Esophagus mucosa (tissue), 1 donor: ENCODE measurements around the gene MAS1L. TPM values are rescaled to one million over a fixed set of nuclear protein-coding genes. Genes with fewer than 3 reads are reported as not detected.

ENCODE experiments used
- ATAC-seq: fragments of 200-7000 bp; cut with Tn5 transposase; one replicate; pipeline ENCODE4 v1.9.1; 2020
- total RNA-seq: library from RNA; stranded (reverse); gene quantifications from one replicate; pipeline ENCODE4 v1.2.4, GENCODE V29; 2023
- donor health status: DM: yes; HTN: yes; CAD: no.

MAS1L gene
- total RNA-seq, 1 donor from 2014 or later, result not detected

DNA sequence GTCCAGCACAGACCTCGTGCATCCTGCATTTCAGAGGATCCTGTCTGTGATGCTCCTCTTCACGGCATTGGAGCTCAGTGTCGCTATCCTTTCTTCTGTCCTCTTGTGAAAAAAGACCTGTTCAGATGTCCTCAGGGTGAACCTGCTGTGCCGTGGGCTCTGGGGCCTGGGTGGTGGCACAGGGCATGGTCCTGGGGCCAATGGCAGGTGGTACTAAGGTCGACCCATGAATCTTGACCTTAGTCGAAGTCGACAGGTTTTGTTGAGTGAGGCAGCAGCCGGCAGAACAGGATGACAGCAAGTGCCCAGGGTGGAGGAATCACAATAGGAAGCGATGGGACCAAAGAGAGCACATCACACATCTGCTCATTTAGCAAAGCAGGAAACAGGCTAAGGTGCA, 22.0 kb upstream of the MAS1L start:
- ATAC-seq, result no peak

- no peak for ATAC-seq
Observed at GRCh38 chr6:29509239-29509638, 21.5 kb upstream of the MAS1L start.

DNA sequence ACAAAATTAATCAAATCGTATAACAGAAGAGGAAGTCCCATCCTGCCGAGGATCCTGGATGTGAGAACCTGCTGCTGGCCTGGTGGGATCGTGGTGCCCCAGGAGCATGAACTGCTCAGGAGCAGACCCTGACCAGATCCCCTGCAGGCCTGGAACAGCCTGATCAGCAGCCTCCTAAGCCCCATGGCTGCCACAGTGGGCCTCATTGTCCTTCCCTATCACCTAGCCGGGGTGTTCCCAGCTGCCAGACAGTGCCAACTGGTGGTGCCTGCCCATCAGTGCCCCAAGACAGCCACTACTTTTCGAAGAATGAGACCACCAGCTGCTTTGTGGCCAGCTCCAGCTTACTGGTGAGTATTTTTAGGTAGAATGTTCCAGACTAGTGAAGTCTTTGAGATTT, 19.6 kb upstream of the MAS1L start:
- no peak for ATAC-seq

- ATAC-seq, result no peak
Observed at GRCh38 chr6:29506446-29507067, 18.8 kb upstream of the MAS1L start.

GRCh38 chr6:29505808-29506207, 18.1 kb upstream of the MAS1L start:
- no peak for ATAC-seq

DNA sequence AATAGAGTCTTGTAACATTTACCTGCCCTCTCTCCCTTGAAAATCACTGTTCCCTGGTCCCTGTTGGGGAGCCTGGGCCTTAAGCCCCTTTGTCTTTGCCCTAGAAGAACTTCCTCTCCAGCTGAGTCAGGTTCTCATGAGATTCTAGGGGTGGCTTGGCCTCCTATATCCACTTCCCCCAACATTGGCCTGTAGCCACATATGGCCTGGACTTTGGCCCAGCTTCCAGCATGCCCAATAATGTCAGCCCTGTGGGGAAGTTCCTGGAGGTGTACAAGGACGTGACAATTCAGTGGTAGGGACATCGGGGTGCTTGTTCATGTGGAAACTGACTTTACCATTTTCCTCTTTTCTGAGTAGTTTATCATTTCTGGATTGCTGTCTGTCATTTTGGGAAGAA, 17.2 kb upstream of the MAS1L start:
- no peak for ATAC-seq

GRCh38 chr6:29502597-29502996, 14.8 kb upstream of the MAS1L start:
- no peak for ATAC-seq

DNA sequence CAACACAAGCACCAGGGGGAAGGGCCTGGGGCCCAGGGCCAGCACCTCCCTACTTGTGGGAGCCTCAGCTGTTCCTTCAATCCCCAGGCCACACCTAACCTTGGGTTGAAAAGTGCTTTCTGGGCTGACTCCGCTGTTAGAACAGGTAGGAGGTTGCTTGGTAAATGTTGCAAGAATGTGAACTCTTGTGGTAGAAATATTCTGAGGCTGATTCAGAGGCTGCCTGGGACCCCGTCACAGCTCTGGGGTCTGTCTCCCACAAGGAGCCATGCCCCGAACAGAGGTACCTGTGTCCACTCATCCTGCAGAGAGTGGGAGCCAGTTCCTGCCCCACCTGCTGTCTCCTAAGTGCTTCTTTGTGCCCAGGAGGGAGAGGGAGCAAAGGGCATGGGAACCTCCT, 14.4 kb upstream of the MAS1L start:
- ATAC-seq, result no peak

- ATAC-seq, result no peak
Observed at GRCh38 chr6:29501106-29501505, 13.3 kb upstream of the MAS1L start.

DNA sequence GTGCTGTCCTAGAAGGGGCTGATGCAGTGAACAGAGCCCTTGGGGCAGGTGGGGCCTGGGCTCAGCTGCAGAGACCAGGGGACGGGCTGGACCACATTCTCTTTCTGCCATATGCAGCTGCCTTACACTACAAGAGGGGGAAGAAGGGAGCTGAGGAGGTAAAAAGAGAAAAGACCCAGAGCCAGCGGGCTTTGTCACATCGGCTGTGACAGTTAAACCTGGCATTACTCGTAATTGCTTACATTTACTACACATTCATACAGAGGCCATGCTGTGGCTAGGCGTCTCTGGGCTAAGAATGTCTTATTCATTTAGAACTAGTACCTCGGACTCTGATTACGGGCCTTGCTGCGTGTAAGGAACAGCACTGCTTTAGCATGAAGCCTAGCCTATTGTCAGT, 12.8 kb upstream of the MAS1L start:
- ATAC-seq, result no peak

DNA sequence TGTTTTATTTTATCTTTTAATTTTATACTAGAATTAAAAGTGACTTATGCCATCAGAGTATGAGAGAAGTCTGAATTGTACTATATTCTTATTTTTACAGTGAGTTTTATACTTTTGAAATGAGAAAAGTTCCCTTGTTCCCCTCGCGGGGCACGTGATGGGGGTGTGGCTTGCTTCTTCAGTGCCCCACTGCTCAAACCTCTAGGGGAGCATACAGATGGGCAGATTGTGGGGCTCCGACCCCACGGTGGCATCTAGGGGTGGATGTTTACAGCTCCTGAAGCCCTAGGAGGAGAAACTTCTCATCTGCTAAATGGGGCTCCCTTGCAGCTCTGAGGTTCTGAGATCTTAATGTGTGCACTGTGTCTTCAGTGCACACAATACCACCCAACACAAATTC, 11.9 kb upstream of the MAS1L start:
- ATAC-seq, result no peak

DNA sequence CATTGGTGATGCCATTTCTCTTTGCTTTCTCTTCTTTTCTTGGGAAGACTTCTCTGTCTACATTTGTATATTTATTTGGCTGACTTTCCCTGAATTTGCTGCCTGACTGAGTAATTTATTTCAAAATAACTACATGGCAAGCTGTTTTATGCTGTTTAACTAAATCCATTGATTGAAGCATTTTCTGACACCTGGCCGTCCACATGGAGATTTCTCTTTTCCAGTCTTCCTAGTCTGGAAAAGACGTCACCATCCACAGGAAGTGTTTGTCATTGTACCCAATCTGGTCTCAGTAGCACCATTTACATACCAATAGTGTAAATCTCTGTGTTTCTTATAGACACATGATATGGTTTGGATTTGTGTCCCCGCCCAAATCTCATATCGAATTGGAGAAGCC, 9.2 kb upstream of the MAS1L start:
- no peak for ATAC-seq

DNA sequence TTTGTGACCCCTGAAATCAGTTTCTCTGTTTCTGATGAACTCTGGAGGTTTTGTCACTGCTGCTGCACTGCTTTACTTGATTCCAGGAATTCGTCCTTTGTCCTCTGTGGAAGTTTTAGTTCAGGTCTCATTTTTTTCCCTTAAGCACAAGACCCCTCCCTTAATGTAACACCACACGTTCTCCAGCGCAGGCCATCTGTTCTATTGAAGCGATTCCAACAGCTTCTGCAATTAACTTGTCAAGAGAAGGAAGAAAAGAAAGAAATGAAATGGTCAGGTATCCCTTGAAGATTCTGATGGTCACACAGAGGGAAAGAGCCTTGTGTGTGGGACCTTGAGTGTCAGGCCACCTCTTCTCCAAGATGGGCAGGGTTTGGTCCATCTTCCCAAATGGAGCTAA, 7.8 kb upstream of the MAS1L start:
- no peak for ATAC-seq

DNA sequence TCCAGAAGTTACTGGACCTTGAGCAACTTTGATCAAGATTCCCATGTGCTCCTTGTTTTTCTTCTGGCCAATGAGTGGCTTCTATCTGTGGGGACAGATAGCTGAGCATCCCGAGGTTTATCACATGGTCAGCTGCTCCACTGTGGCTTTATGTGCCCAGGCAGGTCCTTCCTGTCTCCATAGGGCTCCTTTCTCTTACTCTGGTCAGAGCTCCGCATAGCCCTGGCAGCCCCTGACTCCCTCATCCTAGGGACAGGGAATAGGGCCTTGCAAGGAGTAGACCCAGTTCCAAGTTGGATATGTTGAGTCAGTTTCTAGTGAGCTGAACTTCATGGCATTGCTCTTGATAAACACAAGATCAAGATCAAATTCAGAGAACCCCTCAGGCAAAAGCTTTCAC, 6.4 kb upstream of the MAS1L start:
- ATAC-seq, result no peak

GRCh38 chr6:29493261-29493660, 5.5 kb upstream of the MAS1L start:
- no peak for ATAC-seq

DNA sequence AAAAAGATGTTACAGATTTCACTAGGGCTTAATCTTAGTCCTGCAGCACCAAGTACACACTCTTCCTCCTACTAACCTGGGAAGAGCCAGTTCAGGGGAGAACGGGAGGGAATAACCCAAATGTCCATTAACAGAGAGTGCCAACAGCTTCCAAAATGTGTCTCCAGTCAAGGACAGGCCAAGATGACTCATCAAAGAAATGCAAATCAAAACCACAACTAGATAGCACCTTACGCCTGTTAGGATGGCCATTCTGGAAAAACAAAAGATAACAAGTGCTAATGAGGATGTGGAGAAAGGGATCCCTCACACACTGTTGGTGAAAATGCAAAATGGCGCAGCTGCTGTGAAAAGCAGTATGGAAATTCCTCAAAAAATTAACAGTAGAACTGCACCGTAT, 3.8 kb upstream of the MAS1L start:
- ATAC-seq, result no peak

- ATAC-seq, result no peak
Observed at GRCh38 chr6:29490552-29490951, 2.8 kb upstream of the MAS1L start.

DNA sequence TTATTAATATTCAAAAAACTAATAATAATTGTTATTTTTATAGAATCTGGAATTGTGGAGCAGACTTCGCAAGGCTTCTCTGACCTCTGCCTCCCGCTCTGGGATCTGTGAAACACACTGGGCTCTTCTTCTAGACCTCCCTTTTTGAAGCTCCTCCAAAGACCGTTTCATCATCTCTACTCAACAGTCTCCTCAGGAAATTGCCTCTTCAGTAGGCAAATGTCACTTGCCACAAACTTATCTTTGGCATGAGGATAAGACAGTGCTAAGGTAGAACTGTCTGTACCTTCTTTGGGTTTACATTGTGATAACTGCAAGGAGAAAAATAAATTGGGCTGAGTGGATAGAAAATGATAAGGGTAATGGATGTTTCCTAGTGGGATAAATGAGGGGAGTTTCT, 2.3 kb upstream of the MAS1L start:
- ATAC-seq, result no peak

DNA sequence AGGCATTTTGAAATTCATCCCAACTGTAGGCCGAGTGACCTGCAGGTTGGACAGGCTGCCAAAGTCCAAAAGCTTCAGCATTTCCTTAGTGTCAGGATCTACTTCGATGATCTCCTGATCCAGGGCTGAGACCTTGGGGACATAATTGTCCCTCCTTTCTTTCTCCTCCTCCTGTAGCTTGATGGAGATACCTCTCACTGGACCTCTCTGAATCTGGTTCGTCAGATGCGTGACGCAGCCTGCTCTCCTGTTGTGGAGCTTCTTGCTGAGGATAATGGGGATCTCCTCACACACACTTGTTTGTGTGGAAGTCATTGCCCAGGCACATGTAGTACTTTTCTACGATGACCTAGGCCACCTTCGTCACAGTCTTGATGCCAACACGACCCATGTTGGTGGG, 1.5 kb upstream of the MAS1L start:
- no peak for ATAC-seq

- ATAC-seq, result no peak
Observed at GRCh38 chr6:29488874-29489273, 1.1 kb upstream of the MAS1L start.

DNA sequence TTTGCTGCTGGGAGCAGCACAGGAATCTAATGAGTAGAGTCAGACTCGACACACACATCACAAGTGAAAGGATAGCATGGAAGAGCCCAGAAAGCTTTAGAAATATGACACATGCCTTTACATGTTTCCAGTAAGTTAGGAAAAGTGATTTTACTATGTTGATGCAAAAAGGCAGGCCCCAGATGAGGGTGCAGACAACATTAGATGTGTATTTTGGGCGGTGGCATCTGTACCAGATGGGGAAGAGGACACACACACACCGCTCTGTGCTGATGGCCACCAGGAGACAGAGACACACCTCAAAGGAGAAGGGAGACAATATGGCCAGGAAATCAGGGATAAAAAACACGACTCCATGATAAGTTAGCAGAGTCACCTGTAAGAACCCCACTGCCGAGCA, 625 bp downstream of the MAS1L start:
- no peak for ATAC-seq

DNA sequence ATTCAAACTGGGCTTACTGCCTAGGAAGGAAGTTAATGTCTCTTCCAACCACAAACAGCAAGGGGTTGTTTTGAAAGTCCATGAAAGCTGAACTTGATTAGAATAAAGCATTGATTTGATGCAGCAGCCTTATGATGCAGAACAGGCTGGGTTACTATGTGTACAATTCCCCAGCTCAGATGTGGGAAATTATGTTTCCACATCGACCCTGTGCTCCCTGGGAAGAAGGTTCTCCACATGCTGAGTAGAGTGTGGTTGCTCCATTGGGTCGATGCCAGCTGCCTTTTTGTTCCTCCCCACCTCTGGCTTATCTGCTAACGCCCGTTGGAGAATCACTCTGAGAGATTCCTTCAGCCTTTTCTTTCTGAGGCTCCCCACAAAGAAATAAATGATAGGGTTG, 1.2 kb downstream of the MAS1L start:
- no peak for ATAC-seq

DNA sequence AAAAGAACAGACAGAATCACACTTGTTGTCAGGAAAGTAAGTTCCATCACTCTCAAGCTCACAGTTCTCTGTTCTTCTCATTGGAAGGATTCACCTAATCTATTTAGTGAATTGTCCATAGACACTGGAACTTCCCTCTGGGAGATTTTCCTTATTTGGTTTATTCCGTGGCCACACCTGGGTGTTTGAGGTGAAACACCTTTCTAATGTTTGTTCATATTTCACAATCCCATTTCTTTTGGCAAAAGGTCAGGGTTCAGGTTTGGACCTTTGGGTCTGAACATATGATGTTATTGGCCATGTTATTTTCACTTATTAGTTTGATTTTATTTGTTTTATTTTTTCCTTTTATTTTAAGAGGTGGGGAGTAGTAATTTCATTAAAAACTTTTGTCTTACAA, 4.0 kb downstream of the MAS1L start:
- no peak for ATAC-seq

- no peak for ATAC-seq
Observed at GRCh38 chr6:29483186-29483585, 4.6 kb downstream of the MAS1L start.

DNA sequence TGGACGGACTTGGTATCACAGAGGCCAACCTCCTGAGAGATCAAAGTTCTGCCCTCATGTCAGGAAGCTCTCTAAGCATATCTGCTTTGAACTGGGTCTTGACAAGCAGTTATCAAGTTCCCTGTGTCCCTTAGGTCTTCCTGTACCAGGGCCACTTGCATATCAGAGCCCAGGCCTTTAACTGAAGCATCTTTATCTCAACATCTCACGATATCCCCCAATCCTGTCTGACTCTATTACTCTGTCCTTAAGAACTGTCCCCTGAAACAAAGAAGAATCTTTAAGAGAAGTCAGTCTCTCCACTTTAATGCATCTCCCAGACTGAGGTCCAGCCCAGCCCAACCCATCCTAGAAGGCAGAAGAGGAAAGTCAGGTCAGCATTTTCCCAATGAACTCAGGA, 8.2 kb downstream of the MAS1L start:
- ATAC-seq, result no peak

DNA sequence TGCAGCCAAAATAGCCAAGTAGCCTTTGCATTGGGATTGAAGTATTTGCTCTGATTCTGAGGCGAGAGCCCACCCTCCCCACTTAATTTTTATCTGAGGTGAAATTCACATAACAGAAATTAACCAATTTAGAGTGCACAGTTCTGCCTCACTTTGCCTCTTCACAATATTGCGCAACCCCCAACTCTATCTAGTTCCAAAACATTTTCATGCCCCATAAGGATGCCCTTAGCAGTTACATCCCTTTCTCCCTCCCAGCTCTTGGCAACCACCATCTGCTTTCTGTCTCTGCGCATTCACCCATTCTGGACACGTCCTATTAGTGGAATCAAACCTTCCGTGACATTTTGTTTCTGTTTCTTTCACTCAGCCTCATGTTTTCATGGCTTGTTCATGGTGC, 9.0 kb downstream of the MAS1L start:
- no peak for ATAC-seq
